Endothelial cell of coronary artery (primary cell): Measurements from ENCODE around the gene GSDME. TPM values are rescaled to one million over a fixed set of nuclear protein-coding genes. Genes with fewer than 3 reads are reported as not detected.

Experiments
- total RNA-seq: library from RNA; depleted of rRNA; stranded (reverse); fragments of >200 nt; gene quantifications from 2 replicates; pipeline ENCODE4 v1.2.3, GENCODE V29; 2014

GSDME gene
- total RNA-seq = 37.7 and 45.8 TPM in 2 replicates

DNA sequence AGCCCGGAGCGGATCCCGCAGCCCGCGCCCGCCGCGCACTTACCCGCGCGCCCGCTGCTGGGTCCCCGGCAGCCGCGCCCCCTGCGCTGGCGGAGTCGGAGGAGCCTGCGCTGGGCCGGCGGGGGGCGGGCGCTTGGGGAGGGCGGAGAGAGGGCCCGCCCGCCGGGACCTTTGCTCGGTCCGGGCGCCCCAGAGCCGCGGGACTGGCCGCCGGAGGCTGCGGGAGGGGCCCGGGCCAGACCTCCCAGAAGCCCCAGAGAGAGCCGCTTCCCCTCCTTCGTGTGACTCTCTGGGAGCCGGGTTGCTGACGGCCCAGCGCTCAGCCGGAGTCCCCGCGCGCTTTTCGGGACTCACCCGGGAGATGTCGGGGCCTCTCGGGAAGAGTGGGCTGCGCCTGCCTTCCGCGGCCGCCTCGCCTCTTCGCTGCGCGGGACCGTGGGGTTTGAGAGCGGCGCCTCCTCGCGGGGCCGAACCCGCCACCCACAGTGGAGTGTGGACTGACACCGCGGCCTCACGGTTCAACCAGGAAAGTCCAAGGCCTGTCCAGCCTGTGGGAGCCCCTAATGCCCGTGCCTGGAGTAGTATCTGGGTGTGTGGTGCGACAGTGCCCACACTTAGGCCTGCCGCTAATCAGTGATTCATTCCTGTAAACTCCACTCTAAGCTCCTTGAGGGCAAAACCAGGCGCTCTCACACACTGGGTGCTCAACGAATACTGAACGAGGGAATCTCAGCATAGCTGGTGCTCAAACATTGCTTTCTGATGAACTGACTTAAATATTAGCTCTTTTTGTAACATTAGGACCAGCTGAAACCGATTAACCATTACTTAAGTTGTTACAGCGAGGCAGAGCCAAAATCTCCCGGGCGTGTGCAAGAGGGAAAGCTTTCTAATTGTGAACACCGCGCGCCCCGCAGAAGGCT is at the start of gene GSDME:
TSS of gene GSDME (minus strand) at position 112 of the 923 bp plus-strand sequence. CDS start 7,690 bp downstream, outside the sequence.

Other genes starting within 250 kb of the GSDME start
- gene PALS2, start 184.0 kb downstream of the GSDME start, total RNA-seq = 21.1 and 26.8 TPM in 2 replicates
- gene OSBPL3, start 222.7 kb upstream of the GSDME start, total RNA-seq = 23.8 and 28.0 TPM in 2 replicates